Stomach smooth muscle (tissue), 2 donors: ENCODE data around the gene MAP2K5.
"Not testable (repeated sequence)": the region's sequence is repeated elsewhere in the genome, so short reads cannot be mapped to it uniquely, and the experiment has no call there.

Source experiments
- H3K27ac ChIP-seq: one replicate; pipeline ENCODE4 v1.7.0; 2013; ENCODE audit warnings: mild to moderate bottlenecking, low read length, inconsistent platforms
- H3K27me3 ChIP-seq, 2 donors: one replicate each; pipeline ENCODE4 v1.7.0; 2013; ENCODE audit warnings: low read length in 2 of 2; ENCODE audit not compliant: insufficient read depth in 2 of 2, control insufficient read depth in 1 of 2
- H3K36me3 ChIP-seq, 2 donors: one replicate each; pipeline ENCODE4 v1.7.0; 2013; ENCODE audit warnings: low read length in 2 of 2; ENCODE audit not compliant: control insufficient read depth in 2 of 2, insufficient read depth in 2 of 2
- H3K4me1 ChIP-seq: one replicate; pipeline ENCODE4 v1.7.0; 2013; ENCODE audit warnings: low read length; ENCODE audit not compliant: control insufficient read depth, insufficient read depth
- H3K4me3 ChIP-seq, 2 donors: one replicate each; pipeline ENCODE4 v1.7.0; 2013; ENCODE audit warnings: low read length in 2 of 2
- H3K9ac ChIP-seq, 2 donors: one replicate each; pipeline ENCODE4 v1.7.0; 2013; ENCODE audit warnings: low read length in 2 of 2, mild to moderate bottlenecking in 1 of 2
- H3K9me3 ChIP-seq, 2 donors: one replicate each; pipeline ENCODE4 v1.7.0; 2013; ENCODE audit warnings: low read length in 2 of 2; ENCODE audit not compliant: control insufficient read depth in 2 of 2
- donor health status: healthy.
- donor health status: Pancreatic carcinoma.

The MAP2K5 gene

GRCh38 chr15:67615131-67615534, 72.6 kb downstream of the MAP2K5 start:
- H3K9ac ChIP-seq, H3K27ac ChIP-seq, H3K4me3 ChIP-seq, H3K36me3 ChIP-seq, H3K9me3 ChIP-seq, H3K27me3 ChIP-seq, H3K4me1 ChIP-seq: not testable (repeated sequence)

- Histone ChIP-seq H3K9ac (no peak overlapping the region), H3K36me3 (no peaks in the 10 kb centered on the region), H3K27me3 (no peaks in the 10 kb centered on the region), H3K4me3 (no peak overlapping the region), H3K27ac (no peak overlapping the region), H3K9me3 (no peaks in the 10 kb centered on the region), H3K4me1 (no peaks in the 10 kb centered on the region)
These were observed 75.8 kb downstream of the MAP2K5 start for GRCh38 chr15:67618297-67618696.

GRCh38 chr15:67622110-67622509, 79.6 kb downstream of the MAP2K5 start:
- Histone ChIP-seq H3K27ac (no peak overlapping the region), H3K27me3 (no peaks in the 10 kb centered on the region), H3K36me3 (no peaks in the 10 kb centered on the region), H3K9me3 (no peaks in the 10 kb centered on the region), H3K9ac (no peak overlapping the region), H3K4me3 (no peak overlapping the region), H3K4me1 (no peaks in the 10 kb centered on the region)

- Histone ChIP-seq H3K9ac (no peak overlapping the region), H3K36me3 (peaks cover 0 to 12% of the 10 kb centered on the region in 2 donors)
These were observed 89.8 kb downstream of the MAP2K5 start for GRCh38 chr15:67632261-67632660.

GRCh38 chr15:67635950-67636349, 93.4 kb downstream of the MAP2K5 start:
- H3K4me1 ChIP-seq, H3K27ac ChIP-seq, H3K27me3 ChIP-seq, H3K9ac ChIP-seq, H3K9me3 ChIP-seq, H3K4me3 ChIP-seq: not testable (repeated sequence)
- peaks cover 0 to 11% of the 10 kb centered on the region in 2 donors for H3K36me3 ChIP-seq

More at GRCh38 chr15:67632261-67632660, 89.8 kb downstream of the MAP2K5 start:
- Histone ChIP-seq H3K27ac (no peak overlapping the region), H3K4me1 (no peaks in the 10 kb centered on the region), H3K9me3 (no peaks in the 10 kb centered on the region), H3K4me3 (no peak overlapping the region), H3K27me3 (no peaks in the 10 kb centered on the region)

- H3K4me3 ChIP-seq, result no peak overlapping the region
- no peaks in the 10 kb centered on the region for H3K27me3 ChIP-seq
- no peak overlapping the region for H3K27ac ChIP-seq
- no peak overlapping the region for H3K9ac ChIP-seq
- H3K9me3 ChIP-seq, result no peaks in the 10 kb centered on the region
- peaks cover 0 to under 1% of the 10 kb centered on the region in 2 donors for H3K36me3 ChIP-seq
- H3K4me1 ChIP-seq, result no peaks in the 10 kb centered on the region
These were observed 97.1 kb downstream of the MAP2K5 start for GRCh38 chr15:67639591-67639990.

GRCh38 chr15:67641453-67641852, 99.0 kb downstream of the MAP2K5 start:
- H3K27me3 ChIP-seq, result no peaks in the 10 kb centered on the region
- no peaks in the 10 kb centered on the region for H3K9me3 ChIP-seq
- no peaks in the 10 kb centered on the region for H3K36me3 ChIP-seq
- no peak overlapping the region for H3K4me3 ChIP-seq
- H3K27ac ChIP-seq, result no peak overlapping the region
- H3K4me1 ChIP-seq, result no peaks in the 10 kb centered on the region
- H3K9ac ChIP-seq, result no peak overlapping the region

GRCh38 chr15:67646847-67647246, 104.3 kb downstream of the MAP2K5 start:
- H3K27ac ChIP-seq, result no peak overlapping the region
- no peaks in the 10 kb centered on the region for H3K27me3 ChIP-seq
- no peaks in the 10 kb centered on the region for H3K9me3 ChIP-seq
- H3K4me3 ChIP-seq, result no peak overlapping the region
- H3K9ac ChIP-seq, result no peak overlapping the region
- no peaks in the 10 kb centered on the region for H3K36me3 ChIP-seq
- H3K4me1 ChIP-seq, result no peaks in the 10 kb centered on the region

GRCh38 chr15:67652586-67652985, 110.1 kb downstream of the MAP2K5 start:
- peaks cover 0 to 2% of the 10 kb centered on the region in 2 donors for H3K36me3 ChIP-seq
- no peak overlapping the region for H3K4me3 ChIP-seq
- no peaks in the 10 kb centered on the region for H3K4me1 ChIP-seq
- no peaks in the 10 kb centered on the region for H3K9me3 ChIP-seq
- H3K27ac ChIP-seq, result no peak overlapping the region
- H3K27me3 ChIP-seq, result no peaks in the 10 kb centered on the region
- H3K9ac ChIP-seq, result no peak overlapping the region

GRCh38 chr15:67660446-67660845, 117.9 kb downstream of the MAP2K5 start:
- Histone ChIP-seq H3K36me3 (no peaks in the 10 kb centered on the region), H3K9ac (no peak overlapping the region), H3K27ac (no peak overlapping the region), H3K9me3 (no peaks in the 10 kb centered on the region), H3K4me3 (no peak overlapping the region), H3K4me1 (no peaks in the 10 kb centered on the region), H3K27me3 (no peaks in the 10 kb centered on the region)

GRCh38 chr15:67660874-67661606, 118.5 kb downstream of the MAP2K5 start:
- Histone ChIP-seq H3K27ac (no peak overlapping the region), H3K4me3 (no peak overlapping the region), H3K9ac (no peak overlapping the region), H3K27me3 (no peaks in the 10 kb centered on the region), H3K9me3 (no peaks in the 10 kb centered on the region), H3K36me3 (no peaks in the 10 kb centered on the region), H3K4me1 (no peaks in the 10 kb centered on the region)
